HG03097 (cell line): ENCODE data around the gene CHAT.

ENCODE experiments used
- ATAC-seq: cut with Tn5 transposase; IDR thresholded peaks from one replicate; pipeline ENCODE4 v1.9.1; 2021; ENCODE audit not compliant: unreplicated experiment, low FRiP score

The CHAT gene

GRCh38 chr10:49611816-49612512 is 1.9 kb upstream of the CHAT start:
- no peak for ATAC-seq

- ATAC-seq = no peak
Observed at GRCh38 chr10:49612513-49613164, 1.2 kb upstream of the CHAT start.

GRCh38 chr10:49613165-49613881 is 514 bp upstream of the CHAT start:
- no peak for ATAC-seq

- no peak for ATAC-seq
Observed at GRCh38 chr10:49614242-49615198, 683 bp downstream of the CHAT start.

GRCh38 chr10:49615213-49615612 is 1.4 kb downstream of the CHAT start:
- ATAC-seq = no peak

- ATAC-seq = no peak
Observed at GRCh38 chr10:49615721-49616120, 1.9 kb downstream of the CHAT start.

GRCh38 chr10:49616421-49617101 is 2.7 kb downstream of the CHAT start:
- ATAC-seq = no peak

- no peak for ATAC-seq
Observed at GRCh38 chr10:49617121-49618020, 3.5 kb downstream of the CHAT start.

- no peak for ATAC-seq
Observed at GRCh38 chr10:49618821-49619220, 5.0 kb downstream of the CHAT start.

GRCh38 chr10:49619613-49620012 is 5.8 kb downstream of the CHAT start:
- no peak for ATAC-seq

GRCh38 chr10:49620286-49620810 is 6.5 kb downstream of the CHAT start:
- no peak for ATAC-seq

GRCh38 chr10:49620841-49621378 is 7.1 kb downstream of the CHAT start:
- ATAC-seq = no peak

- ATAC-seq = no peak
Observed at GRCh38 chr10:49621561-49621960, 7.7 kb downstream of the CHAT start.

GRCh38 chr10:49622426-49623425 is 8.9 kb downstream of the CHAT start:
- ATAC-seq = no peak

GRCh38 chr10:49624629-49625028 is 10.8 kb downstream of the CHAT start:
- no peak for ATAC-seq

- no peak for ATAC-seq
Observed at GRCh38 chr10:49625411-49625810, 11.6 kb downstream of the CHAT start.

GRCh38 chr10:49627038-49627437 is 13.2 kb downstream of the CHAT start:
- ATAC-seq = no peak
